ENCODE results near the gene FOXP1. TPM values are rescaled to one million over a fixed set of nuclear protein-coding genes. Genes with fewer than 3 reads are reported as not detected.

The FOXP1 gene
- total and polyA plus RNA-seq, 2 donors from 2014 or later: 6.7 to 87.2 TPM

DNA sequence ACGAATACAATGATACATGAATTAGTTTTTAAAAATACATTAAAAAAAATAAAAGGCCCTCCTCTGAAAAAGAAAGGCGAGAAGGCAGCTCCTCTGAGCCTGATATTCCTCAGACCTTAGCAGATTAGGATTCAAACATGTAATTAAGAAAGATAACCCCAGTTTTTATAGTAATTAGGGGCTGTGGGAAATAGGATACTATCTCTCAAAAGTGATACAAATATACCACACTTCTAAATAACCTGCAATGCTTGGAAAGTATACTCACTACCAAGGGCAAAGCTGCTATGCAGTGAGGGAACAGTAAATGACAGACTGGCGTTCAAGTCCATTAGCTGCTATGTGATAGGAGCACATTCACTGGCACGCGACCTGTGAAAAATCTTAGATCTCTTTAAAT lies 445.1 kb downstream of the FOXP1 start:
- H3K36me3 ChIP-seq (ENCODE audit: control insufficient read depth in 2 of 3, insufficient read depth in 3 of 3, low read length in 3 of 3): no peaks in the 10 kb centered on the region
- intact Hi-C loops (cut with DNase I): no loop called here
- TF ChIP-seq, protein P1, sequence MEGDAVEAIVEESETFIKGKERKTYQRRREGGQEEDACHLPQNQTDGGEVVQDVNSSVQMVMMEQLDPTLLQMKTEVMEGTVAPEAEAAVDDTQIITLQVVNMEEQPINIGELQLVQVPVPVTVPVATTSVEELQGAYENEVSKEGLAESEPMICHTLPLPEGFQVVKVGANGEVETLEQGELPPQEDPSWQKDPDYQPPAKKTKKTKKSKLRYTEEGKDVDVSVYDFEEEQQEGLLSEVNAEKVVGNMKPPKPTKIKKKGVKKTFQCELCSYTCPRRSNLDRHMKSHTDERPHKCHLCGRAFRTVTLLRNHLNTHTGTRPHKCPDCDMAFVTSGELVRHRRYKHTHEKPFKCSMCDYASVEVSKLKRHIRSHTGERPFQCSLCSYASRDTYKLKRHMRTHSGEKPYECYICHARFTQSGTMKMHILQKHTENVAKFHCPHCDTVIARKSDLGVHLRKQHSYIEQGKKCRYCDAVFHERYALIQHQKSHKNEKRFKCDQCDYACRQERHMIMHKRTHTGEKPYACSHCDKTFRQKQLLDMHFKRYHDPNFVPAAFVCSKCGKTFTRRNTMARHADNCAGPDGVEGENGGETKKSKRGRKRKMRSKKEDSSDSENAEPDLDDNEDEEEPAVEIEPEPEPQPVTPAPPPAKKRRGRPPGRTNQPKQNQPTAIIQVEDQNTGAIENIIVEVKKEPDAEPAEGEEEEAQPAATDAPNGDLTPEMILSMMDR (IDR thresholded peaks at IDR 0.05; ENCODE audit: borderline replicate concordance, extremely low read depth, insufficient read depth): no peak
- no peak overlapping the region for H3K4me3 ChIP-seq (ENCODE audit: low read length in 3 of 3)
- no peak overlapping the region for H3K27ac ChIP-seq (ENCODE audit: low read depth in 2 of 2, low read length in 2 of 2)
- FAIRE-seq (no peak), DNase-seq (no peak)
- H3K9ac ChIP-seq (ENCODE audit: low read length in 3 of 3): no peak overlapping the region
- no peaks in the 10 kb centered on the region for H3K9me3 ChIP-seq (ENCODE audit: control insufficient read depth in 2 of 3, insufficient read depth in 1 of 3, low read length in 3 of 3)
- peaks cover 4 to 5% (median 5%) of the 10 kb centered on the region in 3 donors for H3K4me1 ChIP-seq (ENCODE audit: control insufficient read depth in 2 of 3, insufficient read depth in 2 of 3, low read depth in 1 of 3, low read length in 3 of 3)
- no peaks in the 10 kb centered on the region for H3K27me3 ChIP-seq (ENCODE audit: control insufficient read depth, insufficient read depth, low read length)

DNA sequence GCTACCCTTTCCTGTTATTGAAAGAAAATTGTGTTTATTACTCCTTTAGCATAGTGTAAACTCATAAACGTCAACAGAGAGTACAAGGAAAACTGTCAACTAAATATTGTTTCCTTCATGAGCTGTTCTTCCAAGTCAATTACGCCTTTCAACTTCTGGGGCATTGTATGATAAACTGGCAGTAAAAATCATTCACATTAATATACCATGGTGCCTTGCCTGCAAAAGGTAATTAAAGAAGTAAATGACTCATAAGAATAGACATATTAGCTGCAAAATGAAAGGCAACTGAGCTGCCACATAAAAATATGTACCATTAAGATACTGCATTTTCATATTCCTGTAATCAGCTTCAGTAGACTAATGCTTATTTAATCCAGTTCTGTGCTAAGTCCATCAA lies 447.3 kb downstream of the FOXP1 start:
- no peak overlapping the region for H3K27ac ChIP-seq (ENCODE audit: low read depth in 2 of 2, low read length in 2 of 2)
- no peaks in the 10 kb centered on the region for H3K27me3 ChIP-seq (ENCODE audit: control insufficient read depth, insufficient read depth, low read length)
- peaks cover 4 to 12% (median 5%) of the 10 kb centered on the region in 3 donors for H3K4me1 ChIP-seq (ENCODE audit: control insufficient read depth in 2 of 3, insufficient read depth in 2 of 3, low read depth in 1 of 3, low read length in 3 of 3)
- H3K9ac ChIP-seq (ENCODE audit: low read length in 3 of 3): no peak overlapping the region
- TF ChIP-seq, protein P1 (IDR thresholded peaks at IDR 0.05; ENCODE audit: borderline replicate concordance, extremely low read depth, insufficient read depth): no peak
- H3K4me3 ChIP-seq (ENCODE audit: low read length in 3 of 3): no peak overlapping the region
- no peaks in the 10 kb centered on the region for H3K9me3 ChIP-seq (ENCODE audit: control insufficient read depth in 2 of 3, insufficient read depth in 1 of 3, low read length in 3 of 3)
- DNase-seq (no peak), FAIRE-seq (no peak)
- no peaks in the 10 kb centered on the region for H3K36me3 ChIP-seq (ENCODE audit: control insufficient read depth in 2 of 3, insufficient read depth in 3 of 3, low read length in 3 of 3)
- intact Hi-C loops (cut with DNase I): no loop called here

- intact Hi-C loops (cut with DNase I): no loop called here
- peaks cover 4 to 16% (median 5%) of the 10 kb centered on the region in 3 donors for H3K4me1 ChIP-seq (ENCODE audit: control insufficient read depth in 2 of 3, insufficient read depth in 2 of 3, low read depth in 1 of 3, low read length in 3 of 3)
- no peaks in the 10 kb centered on the region for H3K9me3 ChIP-seq (ENCODE audit: control insufficient read depth in 2 of 3, insufficient read depth in 1 of 3, low read length in 3 of 3)
- no peak overlapping the region for H3K9ac ChIP-seq (ENCODE audit: low read length in 3 of 3)
- no peaks in the 10 kb centered on the region for H3K27me3 ChIP-seq (ENCODE audit: control insufficient read depth, insufficient read depth, low read length)
- TF ChIP-seq, protein P1 (IDR thresholded peaks at IDR 0.05; ENCODE audit: borderline replicate concordance, extremely low read depth, insufficient read depth): no peak
- DNase-seq (peak in 2 of 5 donors; percentile 68 to 75), FAIRE-seq (no peak)
- no peak overlapping the region for H3K27ac ChIP-seq (ENCODE audit: low read depth in 2 of 2, low read length in 2 of 2)
- H3K36me3 ChIP-seq (ENCODE audit: control insufficient read depth in 2 of 3, insufficient read depth in 3 of 3, low read length in 3 of 3): no peaks in the 10 kb centered on the region
- H3K4me3 ChIP-seq (ENCODE audit: low read length in 3 of 3): no peak overlapping the region
Measured at GRCh38 chr3:71135373-71136088, 448.0 kb downstream of the FOXP1 start.
